NCI-H2196 treated with DMSO at 0.1 percent for 48 hours (cell line): ENCODE data around the gene MEF2D.

ENCODE experiments used
- DNase-seq: peaks from one replicate; lab custom pipeline; 2025; ENCODE audit not compliant: unreplicated experiment; lab: John Stamatoyannopoulos, UW

The MEF2D gene

GRCh38 chr1:156489166-156489934 is 11.2 kb downstream of the MEF2D start:
- DNase-seq: no peak

GRCh38 chr1:156488566-156489165 is 11.9 kb downstream of the MEF2D start:
- no peak for DNase-seq

GRCh38 chr1:156487862-156488261 is 12.7 kb downstream of the MEF2D start:
- no peak for DNase-seq

DNA sequence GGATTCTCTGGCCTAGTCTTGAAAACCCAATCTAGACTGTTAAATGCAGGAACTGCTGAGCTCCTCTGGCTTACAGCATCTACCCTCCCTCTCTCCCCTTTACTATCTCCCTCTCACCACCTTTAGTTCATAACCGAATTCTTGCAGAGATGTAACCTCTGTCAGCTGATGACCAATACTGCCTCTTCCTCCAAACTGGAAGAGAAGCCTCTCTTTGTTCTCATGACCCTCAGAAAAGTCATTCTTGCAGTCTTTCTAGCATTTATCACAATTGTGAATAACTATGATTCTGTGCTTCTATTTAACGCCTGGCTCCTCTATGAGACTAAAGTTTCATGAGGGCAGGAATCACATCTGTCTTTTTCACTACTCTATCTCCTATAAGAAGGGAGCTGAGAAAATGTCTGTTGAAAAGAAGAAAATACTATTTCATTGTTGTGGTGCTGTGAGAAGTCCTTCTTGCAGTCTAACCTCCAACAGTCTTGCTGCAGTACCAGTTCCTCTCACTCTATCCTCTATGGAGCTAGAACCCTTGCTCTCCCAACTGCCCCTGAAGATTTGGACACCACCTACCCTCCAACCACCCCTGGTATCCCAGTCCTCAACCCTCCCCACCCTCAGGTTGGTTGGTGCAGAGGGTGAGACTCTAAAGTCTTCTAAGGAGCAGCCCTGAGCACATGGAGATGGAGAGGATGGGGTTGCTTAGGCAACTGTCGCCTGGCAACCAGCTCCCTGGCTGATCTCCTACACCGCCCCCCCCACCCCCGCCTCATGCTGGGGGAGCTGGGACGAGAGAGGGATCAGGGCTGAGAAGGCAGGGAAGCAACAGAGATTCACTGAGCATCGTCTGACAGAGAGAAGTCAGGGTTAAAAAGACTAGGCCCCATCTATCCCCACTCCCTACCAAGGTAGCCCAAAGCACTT is 13.9 kb downstream of the MEF2D start:
- no peak for DNase-seq

DNA sequence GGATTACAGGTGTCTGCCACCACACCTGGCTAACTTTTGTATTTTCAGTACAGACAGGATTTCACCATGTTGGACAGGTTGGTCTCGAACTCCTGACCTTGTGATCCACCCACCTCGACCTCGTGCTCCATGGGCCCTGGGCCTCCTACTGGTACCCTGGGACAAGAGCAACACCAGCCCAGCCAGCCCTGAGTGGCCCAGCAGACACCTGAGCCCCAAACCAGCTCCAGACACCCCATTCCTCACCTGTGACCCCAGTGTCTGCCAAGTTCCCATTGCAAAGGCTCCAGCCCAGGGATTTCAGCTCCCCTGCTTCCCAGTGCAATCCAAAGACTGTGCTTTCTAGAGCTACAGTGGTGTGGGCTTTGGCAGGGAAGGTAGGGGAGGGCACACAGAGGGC is 14.6 kb downstream of the MEF2D start:
- DNase-seq: no peak

DNA sequence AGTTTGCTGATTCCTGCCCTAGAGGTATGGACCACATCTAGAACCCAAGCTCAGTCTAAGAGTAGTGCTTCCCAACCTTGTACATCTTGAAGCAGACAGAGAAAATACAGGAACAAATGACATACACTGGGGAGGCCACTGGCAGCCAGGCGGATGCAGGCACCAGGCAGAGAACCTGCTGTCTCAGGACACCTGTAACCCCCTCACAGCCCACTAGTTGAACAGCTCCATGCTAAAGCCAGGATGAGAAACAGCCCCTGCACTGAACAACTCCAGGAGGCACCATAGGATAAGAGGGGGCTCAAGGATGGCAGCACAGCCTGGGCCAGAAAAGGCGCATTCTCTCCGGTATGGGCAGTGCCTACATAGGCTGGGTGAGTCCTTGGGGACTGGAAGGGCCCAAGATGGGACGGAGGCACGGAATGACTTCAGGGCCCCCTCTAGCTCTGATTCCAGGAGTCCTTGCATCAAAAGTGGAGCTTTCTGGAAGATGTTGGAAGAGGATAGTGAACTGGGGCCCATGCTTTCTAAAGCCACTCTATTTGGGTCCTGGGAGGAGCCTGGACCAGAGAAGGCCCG is 16.0 kb downstream of the MEF2D start:
- DNase-seq: no peak

- DNase-seq: no peak
Observed at GRCh38 chr1:156483397-156483796, 17.2 kb downstream of the MEF2D start.

- DNase-seq: no peak
Observed at GRCh38 chr1:156482276-156482675, 18.3 kb downstream of the MEF2D start.

DNA sequence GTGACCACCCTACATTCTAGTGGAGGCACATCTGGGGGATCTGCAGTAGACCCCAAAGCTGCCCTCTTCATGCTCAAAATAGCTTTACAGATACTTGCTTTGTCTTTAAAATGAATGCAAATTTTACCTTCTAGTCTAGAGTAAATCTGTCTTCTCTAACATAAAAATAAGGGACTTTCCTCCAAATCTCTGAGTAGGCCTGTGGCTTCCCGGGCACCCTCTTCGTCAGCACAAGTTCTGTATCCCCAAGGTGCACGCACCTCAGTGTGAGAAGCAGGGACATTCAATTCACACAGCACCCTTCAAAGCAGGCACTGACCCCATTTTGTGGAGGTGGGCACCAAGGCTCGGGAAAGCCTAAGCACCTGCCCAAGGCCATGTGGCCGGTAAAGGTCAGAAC is 19.0 kb downstream of the MEF2D start:
- no peak for DNase-seq

GRCh38 chr1:156480411-156481192 is 20.0 kb downstream of the MEF2D start:
- no peak for DNase-seq

GRCh38 chr1:156480016-156480370 is 20.6 kb downstream of the MEF2D start:
- DNase-seq: no peak

- DNase-seq: no peak
Observed at GRCh38 chr1:156479093-156480015, 21.2 kb downstream of the MEF2D start.

- no peak for DNase-seq
Observed at GRCh38 chr1:156478250-156478627, 22.3 kb downstream of the MEF2D start.

GRCh38 chr1:156477526-156478249 is 22.9 kb downstream of the MEF2D start:
- no peak for DNase-seq

DNA sequence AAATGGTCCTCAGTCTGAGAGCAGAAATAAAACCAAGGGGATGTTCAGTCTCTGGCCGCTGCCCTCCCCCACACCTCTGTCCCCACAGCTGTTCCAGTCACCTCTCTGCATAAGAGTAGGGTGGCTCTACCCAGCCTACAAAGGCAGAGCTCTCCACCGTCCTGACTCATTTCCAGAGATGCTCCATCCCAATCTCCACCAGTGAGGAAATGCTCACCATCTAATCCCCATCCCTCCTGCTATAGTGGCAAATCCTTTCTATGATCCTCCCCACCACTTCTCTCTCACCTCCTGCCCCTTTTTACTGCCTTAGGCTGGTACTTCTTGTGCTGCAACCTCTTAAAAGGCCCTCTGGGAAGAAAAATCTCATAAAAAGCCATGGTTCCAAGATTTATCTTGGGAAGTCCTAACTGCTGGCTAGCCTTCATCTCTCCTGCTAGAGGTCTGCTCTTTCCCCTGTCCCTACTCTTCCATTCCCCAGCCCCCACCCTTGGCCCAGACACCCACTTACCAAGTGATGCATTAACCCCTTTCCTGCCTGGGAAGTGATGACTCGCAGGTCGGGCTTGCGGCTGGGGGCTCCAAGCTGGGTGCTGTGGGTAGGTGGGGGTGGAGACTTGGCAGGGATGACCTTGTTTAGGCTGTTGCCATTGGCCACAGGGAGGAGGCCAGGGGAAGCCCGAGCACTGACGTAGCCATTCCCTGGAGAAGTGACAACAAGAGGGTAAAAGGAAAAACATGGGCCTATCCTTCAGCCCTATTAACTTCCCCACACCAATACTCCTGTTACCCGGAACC is 23.9 kb downstream of the MEF2D start:
- DNase-seq: no peak

DNA sequence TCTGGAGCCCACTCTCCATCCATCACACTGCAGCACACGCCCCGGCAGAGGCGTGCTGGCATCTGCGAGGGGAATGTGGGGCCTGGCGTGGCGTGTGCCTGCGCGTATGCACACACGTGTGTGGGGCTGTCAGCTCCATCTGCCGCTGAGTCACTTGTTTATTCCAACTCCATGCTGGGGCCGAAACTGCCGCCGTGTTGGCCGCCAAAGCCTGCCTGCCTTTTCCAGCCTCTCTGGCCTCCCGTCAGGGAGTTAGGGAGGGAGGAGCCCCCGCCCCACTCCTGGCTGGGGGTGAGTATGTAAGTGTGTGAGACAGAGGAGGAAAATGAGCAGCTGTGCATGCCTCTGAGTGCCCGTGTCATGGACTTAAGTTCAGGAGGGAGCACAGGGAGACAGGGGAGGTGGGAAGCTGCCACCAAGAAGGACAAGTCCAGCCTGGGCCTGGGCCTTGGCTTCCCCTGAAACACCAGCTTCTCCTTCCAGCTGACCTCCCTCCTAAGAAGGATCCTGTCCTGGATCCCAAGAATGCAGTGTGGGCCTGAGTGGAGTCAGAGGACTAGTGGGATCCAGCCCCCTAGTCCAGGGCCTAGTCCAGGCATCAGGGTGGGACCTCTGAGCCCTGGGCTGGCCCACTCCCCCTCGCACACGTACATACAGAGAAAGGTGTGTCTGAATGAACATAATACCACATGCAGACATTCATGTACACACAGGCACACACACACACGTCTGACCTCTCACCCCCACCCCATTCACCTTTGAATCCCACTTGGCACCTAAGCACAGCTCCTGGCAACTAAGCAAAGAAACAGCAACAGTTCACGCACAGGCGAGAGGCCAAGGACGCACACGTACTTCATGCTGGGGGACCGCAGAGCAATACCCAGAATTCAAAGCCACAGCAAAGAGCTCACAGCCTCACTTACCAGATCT is 24.7 kb downstream of the MEF2D start:
- no peak for DNase-seq

GRCh38 chr1:156474966-156475365 is 25.6 kb downstream of the MEF2D start:
- DNase-seq: no peak
